Mucosa of stomach (tissue), 1 donor: Measurements from ENCODE around the gene FAM43B.

ENCODE experiments used
- H3K27me3 ChIP-seq: one replicate; pipeline ENCODE4 v1.7.0; 2013; ENCODE audit warnings: mild to moderate bottlenecking, low read length; ENCODE audit not compliant: control insufficient read depth, insufficient read depth
- H3K36me3 ChIP-seq: one replicate; pipeline ENCODE4 v1.7.0; 2013; ENCODE audit warnings: low read length; ENCODE audit not compliant: control insufficient read depth, insufficient read depth
- H3K4me1 ChIP-seq: one replicate; pipeline ENCODE4 v1.7.0; 2013; ENCODE audit warnings: mild to moderate bottlenecking, low read length; ENCODE audit not compliant: control insufficient read depth, insufficient read depth
- H3K4me3 ChIP-seq: one replicate; pipeline ENCODE4 v1.7.0; 2013; ENCODE audit warnings: low read length
- H3K9ac ChIP-seq: one replicate; pipeline ENCODE4 v1.7.0; 2013; ENCODE audit warnings: mild to moderate bottlenecking, low read length, moderate library complexity
- H3K9me3 ChIP-seq: one replicate; pipeline ENCODE4 v1.7.0; 2013; ENCODE audit warnings: mild to moderate bottlenecking, low read length, moderate library complexity; ENCODE audit not compliant: control insufficient read depth
- donor health status: Pancreatic carcinoma.

Gene FAM43B

DNA sequence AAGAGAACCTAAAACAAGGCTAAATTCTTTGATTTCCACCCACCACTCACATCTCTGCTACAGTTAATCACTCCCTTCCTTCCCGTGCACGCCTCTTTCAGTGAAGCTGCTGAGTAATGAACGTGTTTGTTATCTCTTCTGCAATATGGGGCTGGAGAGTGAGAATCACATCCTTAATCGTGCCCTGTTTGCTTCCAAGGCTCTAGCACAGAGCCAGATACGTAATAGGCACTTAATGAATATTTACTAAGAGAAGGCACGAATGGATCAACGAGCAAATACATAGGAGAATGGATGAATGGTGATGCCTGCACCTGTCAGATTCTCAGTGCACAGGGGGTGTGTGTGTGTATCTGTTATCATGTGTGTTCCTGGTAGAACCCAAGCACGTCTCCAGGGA is 22.1 kb upstream of the FAM43B start:
- Histone ChIP-seq H3K4me3 (no peak overlapping the region), H3K9me3 (no peaks in the 10 kb centered on the region), H3K27me3 (peaks cover 19% of the 10 kb centered on the region), H3K36me3 (no peaks in the 10 kb centered on the region), H3K4me1 (no peaks in the 10 kb centered on the region), H3K9ac (no peak overlapping the region)

DNA sequence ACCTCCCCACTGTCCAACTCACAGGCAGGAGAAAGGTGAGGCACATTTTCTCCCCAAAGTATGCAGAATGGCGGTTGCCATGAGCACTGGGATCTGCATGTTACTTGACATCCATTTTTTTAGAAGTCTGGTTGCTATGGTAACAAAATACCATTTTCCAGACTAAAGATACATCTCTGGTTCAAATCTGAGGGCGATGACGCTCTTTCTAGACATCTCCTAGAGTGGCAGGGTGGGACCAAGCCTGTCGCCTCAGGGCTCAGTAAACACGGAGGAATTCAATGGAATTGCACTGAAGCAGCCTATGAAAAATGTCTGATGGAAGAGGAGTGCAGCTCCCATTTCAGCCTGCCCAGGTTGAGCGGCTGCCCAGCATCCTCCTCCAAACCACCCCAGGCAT is 21.5 kb upstream of the FAM43B start:
- Histone ChIP-seq H3K4me3 (no peak overlapping the region), H3K9ac (no peak overlapping the region), H3K27me3 (peaks cover 21% of the 10 kb centered on the region), H3K9me3 (no peaks in the 10 kb centered on the region), H3K4me1 (no peaks in the 10 kb centered on the region), H3K36me3 (no peaks in the 10 kb centered on the region)

DNA sequence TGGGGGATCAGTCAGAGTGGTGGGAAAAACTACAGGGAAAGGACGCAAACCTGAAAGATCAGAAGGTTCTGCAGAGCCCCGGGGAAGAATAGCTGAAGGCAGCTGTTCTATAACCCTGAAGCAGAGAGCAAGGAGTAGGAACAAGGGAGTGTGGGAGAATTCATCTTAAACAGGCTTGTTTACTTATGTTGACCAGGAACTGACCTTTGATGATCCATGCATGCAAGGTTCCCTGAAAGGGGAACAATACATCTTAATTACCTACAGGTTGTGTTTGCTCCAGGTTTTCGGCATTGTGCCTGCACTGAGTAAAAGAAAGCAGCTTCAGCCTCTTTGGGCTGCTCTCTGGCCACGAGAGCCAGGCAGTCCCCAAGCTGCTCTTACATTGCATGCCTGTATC is 18.7 kb upstream of the FAM43B start:
- Histone ChIP-seq H3K36me3 (no peaks in the 10 kb centered on the region), H3K4me3 (no peak overlapping the region), H3K4me1 (no peaks in the 10 kb centered on the region), H3K9ac (no peak overlapping the region), H3K9me3 (no peaks in the 10 kb centered on the region), H3K27me3 (peaks cover 21% of the 10 kb centered on the region)

DNA sequence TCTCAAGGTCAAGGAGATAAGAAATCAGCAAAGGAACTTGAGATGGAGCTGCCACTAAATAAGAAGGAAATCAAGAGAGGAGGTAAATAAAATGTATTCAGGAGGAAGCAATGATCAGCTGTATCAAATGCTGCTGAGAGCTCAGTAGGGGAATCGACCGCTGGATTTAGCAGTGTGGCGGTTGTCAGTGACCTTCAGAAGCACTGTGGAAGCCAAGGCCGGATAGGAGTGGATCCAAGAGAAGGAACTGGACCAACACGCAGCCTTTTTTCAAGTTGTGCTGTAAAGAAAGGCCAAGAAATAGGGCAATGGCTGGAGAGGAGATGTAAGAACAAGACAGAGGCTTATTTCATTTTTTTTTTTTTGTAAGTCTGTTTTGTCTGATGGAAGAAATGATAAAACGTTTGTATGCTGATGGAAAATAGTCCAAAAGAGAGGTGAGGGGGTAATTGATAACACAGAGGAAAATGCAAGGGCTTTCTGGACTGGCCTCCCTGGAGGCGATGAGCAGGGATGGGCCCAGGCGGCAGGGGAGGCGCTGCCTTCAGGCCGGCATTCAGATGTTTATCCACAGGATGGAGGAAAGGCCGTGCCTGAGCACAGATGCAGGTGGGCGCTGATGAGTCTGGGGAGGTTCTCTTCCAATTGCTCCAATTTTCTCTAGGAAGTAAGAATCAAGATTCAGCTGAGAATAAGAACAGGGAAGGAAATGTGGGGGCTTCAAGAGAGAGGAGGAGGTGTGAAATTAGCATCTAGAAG is 17.5 kb upstream of the FAM43B start:
- Histone ChIP-seq H3K9ac (no peak overlapping the region), H3K9me3 (no peaks in the 10 kb centered on the region), H3K4me3 (no peak overlapping the region), H3K27me3 (peaks cover 21% of the 10 kb centered on the region), H3K4me1 (no peaks in the 10 kb centered on the region), H3K36me3 (no peaks in the 10 kb centered on the region)

DNA sequence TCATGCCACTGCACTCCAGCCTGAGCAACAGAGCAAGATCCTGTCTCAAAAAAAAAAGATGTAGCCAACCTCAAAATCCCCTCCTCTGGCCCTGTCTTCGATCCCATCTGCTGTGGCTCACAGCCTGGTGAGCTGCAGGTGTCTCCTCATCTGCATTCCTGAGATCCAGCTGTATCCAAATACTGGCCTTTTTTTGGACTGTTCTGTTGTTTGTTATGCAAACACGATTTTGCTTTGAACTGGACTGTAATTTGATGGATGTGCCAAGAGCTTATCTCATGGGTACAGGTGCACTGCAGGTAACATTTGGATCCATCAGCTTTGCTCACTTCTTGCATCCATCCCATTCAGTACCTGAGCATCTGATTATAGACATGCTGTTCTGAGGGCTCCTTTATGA is 14.1 kb upstream of the FAM43B start:
- no peaks in the 10 kb centered on the region for H3K4me1 ChIP-seq
- peaks cover 26% of the 10 kb centered on the region for H3K27me3 ChIP-seq
- H3K36me3 ChIP-seq, result no peaks in the 10 kb centered on the region
- H3K4me3 ChIP-seq, result no peak overlapping the region
- no peaks in the 10 kb centered on the region for H3K9me3 ChIP-seq
- H3K9ac ChIP-seq, result no peak overlapping the region

DNA sequence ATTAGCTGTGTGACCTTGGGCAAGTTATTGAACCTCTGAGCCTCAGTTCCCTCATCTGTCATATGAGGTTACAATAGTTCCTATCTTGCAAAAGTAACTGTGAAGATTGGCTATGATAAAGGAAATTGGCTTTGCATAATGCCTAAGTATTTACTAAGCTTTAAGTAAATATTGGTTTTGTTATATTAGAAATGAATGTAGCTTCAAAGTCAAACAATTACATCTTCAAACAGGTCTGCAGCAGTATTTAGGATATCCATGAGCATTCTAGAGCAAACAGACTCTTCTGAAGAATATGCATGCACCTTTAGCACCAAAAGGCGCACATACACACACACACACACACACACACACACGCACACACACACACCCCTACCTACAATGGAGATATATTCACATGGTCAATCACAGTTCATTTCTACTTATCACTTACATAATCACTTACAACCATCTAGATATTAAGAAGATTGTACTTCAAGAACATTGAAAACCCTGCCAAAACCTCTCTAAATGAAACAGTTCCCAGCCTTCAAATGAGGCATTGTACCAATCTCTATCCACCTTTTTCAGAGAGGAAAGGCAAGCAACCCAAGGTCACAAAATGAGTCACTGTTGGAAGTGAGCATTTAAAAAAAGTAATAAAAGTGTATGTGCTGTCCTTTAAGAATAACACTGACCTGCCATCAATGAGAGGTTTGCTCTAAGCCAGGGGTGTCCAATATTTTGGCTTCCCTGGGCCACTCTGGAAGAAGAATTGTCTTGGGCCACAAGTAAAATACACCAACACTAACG is 13.4 kb upstream of the FAM43B start:
- peaks cover 19% of the 10 kb centered on the region for H3K27me3 ChIP-seq
- no peak overlapping the region for H3K9ac ChIP-seq

DNA sequence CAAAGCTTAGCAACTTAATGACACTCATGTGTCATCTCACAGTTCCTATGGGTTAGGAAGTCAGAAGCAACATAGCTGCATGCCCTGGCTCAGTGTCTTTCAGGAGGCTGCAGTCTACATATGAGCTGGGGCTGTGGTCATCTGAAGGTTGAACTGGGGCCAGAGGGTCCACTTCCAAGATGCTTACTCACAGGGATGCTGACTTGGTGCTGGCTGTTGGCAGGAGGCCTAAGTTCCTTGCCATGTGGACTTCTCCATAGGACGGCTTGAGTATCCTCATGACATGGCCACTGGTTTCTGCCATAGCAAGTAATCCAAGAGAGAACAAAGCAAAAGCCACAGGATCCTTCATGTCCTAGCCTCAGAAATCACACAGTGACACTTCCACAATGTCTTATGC is 12.1 kb upstream of the FAM43B start:
- Histone ChIP-seq H3K27me3 (peaks cover 15% of the 10 kb centered on the region), H3K4me3 (no peak overlapping the region), H3K9ac (no peak overlapping the region), H3K9me3 (no peaks in the 10 kb centered on the region), H3K4me1 (no peaks in the 10 kb centered on the region), H3K36me3 (no peaks in the 10 kb centered on the region)

More for the DNA sequence above, 13.4 kb upstream of the FAM43B start:
- Histone ChIP-seq H3K36me3 (no peaks in the 10 kb centered on the region), H3K9me3 (no peaks in the 10 kb centered on the region), H3K4me1 (no peaks in the 10 kb centered on the region), H3K4me3 (no peak overlapping the region)

DNA sequence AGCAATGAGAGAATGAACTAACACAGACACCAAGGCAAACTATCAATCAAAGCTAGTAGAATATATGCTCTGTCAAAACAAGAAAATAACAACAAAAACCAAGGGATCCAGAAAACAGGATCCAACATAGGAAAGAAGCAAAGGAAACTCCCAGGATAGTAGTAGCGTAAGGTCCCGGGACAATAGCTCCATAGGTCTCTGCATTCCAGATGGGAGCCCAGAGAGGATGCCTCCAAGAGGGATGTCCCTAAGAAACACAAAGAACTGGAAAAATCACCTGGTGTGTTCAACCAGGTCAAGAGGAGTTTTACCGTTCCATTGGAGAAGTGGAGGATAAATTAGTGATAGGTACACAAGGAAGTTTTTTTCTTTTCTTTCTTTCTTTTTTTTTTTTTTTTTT is 5.7 kb upstream of the FAM43B start:
- Histone ChIP-seq H3K27me3 (peaks cover 12% of the 10 kb centered on the region), H3K4me3 (no peak overlapping the region), H3K4me1 (no peaks in the 10 kb centered on the region), H3K36me3 (no peaks in the 10 kb centered on the region), H3K9ac (no peak overlapping the region), H3K9me3 (no peaks in the 10 kb centered on the region)

DNA sequence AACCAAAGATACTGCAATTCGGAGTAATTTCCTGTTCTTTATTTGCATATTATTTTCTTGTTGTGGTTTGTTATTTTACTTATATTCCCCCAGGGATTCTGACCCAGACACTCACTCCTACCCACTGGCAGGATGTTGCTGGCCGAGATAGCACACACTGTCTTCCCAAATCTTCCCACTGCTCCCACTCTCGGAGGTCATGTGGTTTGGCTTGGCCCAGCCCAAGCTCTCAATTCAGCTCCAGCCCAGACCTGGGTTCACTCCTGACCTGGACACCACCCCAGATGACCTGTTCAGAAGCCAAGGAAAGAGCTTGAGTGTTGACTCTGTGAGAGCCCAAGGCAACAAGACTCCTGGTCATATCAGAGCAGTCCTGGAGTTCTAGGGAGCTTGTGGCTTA is 1.2 kb upstream of the FAM43B start:
- no peaks in the 10 kb centered on the region for H3K9me3 ChIP-seq
- no peak overlapping the region for H3K4me3 ChIP-seq
- no peaks in the 10 kb centered on the region for H3K36me3 ChIP-seq
- no peaks in the 10 kb centered on the region for H3K4me1 ChIP-seq
- H3K27me3 ChIP-seq, result peaks cover 54% of the 10 kb centered on the region
- H3K9ac ChIP-seq, result no peak overlapping the region

DNA sequence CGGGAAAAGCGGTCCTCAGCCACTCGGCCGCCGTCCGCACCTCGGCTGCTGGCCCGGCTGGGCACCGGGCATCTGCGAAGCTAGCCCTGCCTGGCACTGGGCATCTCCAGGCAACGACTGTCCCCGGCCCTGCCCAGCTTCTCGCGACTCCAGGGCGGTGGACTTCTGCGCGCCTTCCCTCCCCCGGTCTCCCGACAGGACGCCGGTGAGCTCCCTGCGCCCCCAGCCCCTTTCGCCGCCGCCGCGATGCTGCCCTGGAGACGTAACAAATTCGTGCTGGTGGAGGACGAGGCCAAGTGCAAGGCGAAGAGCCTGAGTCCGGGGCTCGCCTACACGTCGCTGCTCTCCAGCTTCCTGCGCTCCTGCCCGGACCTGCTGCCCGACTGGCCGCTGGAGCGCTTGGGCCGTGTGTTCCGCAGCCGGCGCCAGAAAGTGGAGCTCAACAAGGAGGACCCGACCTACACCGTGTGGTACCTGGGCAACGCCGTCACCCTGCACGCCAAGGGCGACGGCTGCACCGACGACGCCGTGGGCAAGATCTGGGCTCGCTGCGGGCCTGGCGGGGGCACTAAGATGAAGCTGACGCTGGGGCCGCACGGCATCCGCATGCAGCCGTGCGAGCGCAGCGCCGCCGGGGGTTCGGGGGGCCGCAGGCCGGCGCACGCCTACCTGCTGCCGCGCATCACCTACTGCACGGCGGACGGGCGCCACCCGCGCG is 514 bp downstream of the FAM43B start:
- Histone ChIP-seq H3K4me3 (no peak overlapping the region), H3K9ac (no peak overlapping the region), H3K27me3 (peaks cover 54% of the 10 kb centered on the region), H3K9me3 (no peaks in the 10 kb centered on the region), H3K4me1 (no peaks in the 10 kb centered on the region), H3K36me3 (no peaks in the 10 kb centered on the region)

DNA sequence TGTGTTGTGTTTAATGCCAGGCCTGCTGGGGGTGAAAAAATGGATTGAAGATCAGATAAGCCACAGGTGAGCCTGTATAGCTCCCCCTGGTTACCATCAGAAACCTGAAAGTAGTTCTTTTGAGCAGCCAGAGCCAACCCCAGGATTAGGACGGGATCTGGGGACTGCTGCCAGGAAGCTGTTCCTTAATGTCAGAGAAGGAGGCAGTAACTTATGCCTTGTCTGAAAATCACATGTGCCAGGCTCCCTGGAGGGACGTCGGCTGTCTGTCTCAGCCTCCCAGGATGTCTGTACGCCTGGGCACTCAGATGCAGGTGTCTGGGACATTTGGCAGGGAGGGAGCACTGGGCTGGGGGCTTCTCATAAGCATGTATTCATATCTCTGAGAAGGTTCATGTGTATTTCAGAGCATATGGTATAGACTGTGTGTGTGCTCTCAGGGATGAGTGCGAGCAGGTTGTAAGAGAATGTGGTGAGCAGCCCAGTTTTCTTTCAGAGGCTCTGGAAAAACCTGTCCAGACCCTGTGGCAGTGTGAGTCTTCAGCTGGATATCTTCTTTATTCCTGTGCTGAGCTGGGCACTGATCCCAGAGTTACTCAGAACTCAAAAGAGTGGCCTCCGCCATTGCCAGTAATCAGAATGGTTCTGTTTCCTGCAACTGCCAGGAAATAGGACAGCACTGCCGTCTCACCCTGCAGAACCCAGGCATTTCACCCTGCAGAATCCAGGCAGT is 2.8 kb downstream of the FAM43B start:
- Histone ChIP-seq H3K36me3 (no peaks in the 10 kb centered on the region), H3K9ac (no peak overlapping the region), H3K4me3 (no peak overlapping the region), H3K9me3 (no peaks in the 10 kb centered on the region), H3K27me3 (peaks cover 51% of the 10 kb centered on the region), H3K4me1 (no peaks in the 10 kb centered on the region)
